Tibial nerve (tissue), 4 donors: ENCODE results near the gene INPP4B. TPM values are rescaled to one million over a fixed set of nuclear protein-coding genes. Genes with fewer than 3 reads are reported as not detected.
A peak's percentile ranks its signal among the peaks of the same experiment; 100 is the strongest.

Experiments used
- DNase-seq, 2 donors: peaks; one replicate each; pipeline ENCODE4 v3.0.0-alpha.2; 2019; ENCODE audit warnings: low spot score in 2 of 2
- H3K27ac ChIP-seq, 4 donors: fragments of 200-600 bp; sonication (generic) in 3 of 4; one replicate each; pipeline ENCODE4 v1.5.1; 2017 to 2019; ENCODE audit warnings: mild to moderate bottlenecking in 1 of 4
- H3K27me3 ChIP-seq, 2 donors: fragments of 200-600 bp; sonication (generic) in 1 of 2; one replicate each; pipeline versions ENCODE4 v1.5.1 to v1.6.0; 2017 to 2019
- H3K36me3 ChIP-seq, 3 donors: fragments of 200-600 bp; sonication (generic); one replicate each; pipeline ENCODE4 v1.5.1; 2018 to 2019
- H3K4me1 ChIP-seq, 4 donors: fragments of 200-600 bp; sonication (generic) in 3 of 4; one replicate each; pipeline ENCODE4 v1.5.1; 2017 to 2019
- H3K4me3 ChIP-seq, 4 donors: fragments of 200-600 bp; sonication (generic) in 3 of 4; one replicate each; pipeline ENCODE4 v1.5.1; 2017 to 2019; ENCODE audit warnings: mild to moderate bottlenecking in 1 of 4, moderate library complexity in 1 of 4
- H3K9me3 ChIP-seq, 4 donors: fragments of 200-600 bp; sonication (generic) in 3 of 4; one replicate each; pipeline ENCODE4 v1.5.1; 2017 to 2019
- EP300 ChIP-seq, 2 donors: sonication (generic); formaldehyde crosslinking; IDR thresholded peaks; one replicate each; pipeline ENCODE4 v1.6.1; 2017; ENCODE audit warnings: antibody characterized with exemption in 2 of 2, mild to moderate bottlenecking in 1 of 2
- POLR2A ChIP-seq, 2 donors: fragments of 450-650 bp; IDR thresholded peaks; one replicate each; pipeline ENCODE4 v1.6.1; 2017; ENCODE audit warnings: antibody characterized with exemption in 2 of 2, mild to moderate bottlenecking in 2 of 2, moderate library complexity in 2 of 2
- WGBS, 2 donors: methylation state at CpG; one replicate each; pipeline ENCODE4 v1.1.5; 2018; 5-methylcytosine and 5-hydroxymethylcytosine counted together
- total RNA-seq, 4 donors: library from RNA; depleted of rRNA; stranded (reverse); fragments of >200 nt; gene quantifications; one replicate each; pipeline ENCODE4 v1.1.0, GENCODE V29; 2016
- TF ChIP-seq, protein P1 (sequence below), 5 experiments: fragments of 200-600 bp in 3 of 5; fragments of 450-650 bp in 2 of 5; sonication (generic) in 3 of 5; IDR thresholded peaks; one replicate each; pipeline ENCODE4 v1.5.1; 2016 to 2019; ENCODE audit warnings: antibody characterized with exemption in 5 of 5, mild to moderate bottlenecking in 3 of 5, moderate library complexity in 2 of 5

The INPP4B gene
- total RNA-seq, 4 donors from 2014 or later, result 16.3 to 32.4 (median 24.8) TPM

DNA sequence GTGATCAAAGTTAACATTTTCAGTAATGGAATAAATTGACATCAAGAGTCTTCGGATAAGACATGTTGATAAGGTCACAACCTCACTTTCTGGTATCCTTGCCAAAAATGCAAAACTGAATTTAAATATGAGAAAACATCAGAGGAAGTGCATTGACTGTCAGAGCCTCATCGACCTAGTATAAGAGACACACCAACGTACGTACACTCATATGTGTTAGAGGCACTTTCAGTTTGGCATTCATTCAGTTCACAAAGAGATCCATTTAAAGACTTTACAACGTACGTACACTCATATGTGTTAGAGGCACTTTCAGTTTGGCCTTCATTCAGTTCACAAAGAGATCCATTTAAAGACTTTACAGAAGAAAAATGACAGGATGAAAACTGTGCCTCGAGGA is 280.3 kb downstream of the INPP4B start:
- no peak for DNase-seq
- no peaks in the 10 kb centered on the region for H3K27me3 ChIP-seq
- peaks cover 0 to 8% (median 2%) of the 10 kb centered on the region in 4 donors for H3K4me1 ChIP-seq
- no peaks in the 10 kb centered on the region for H3K9me3 ChIP-seq
- TF ChIP-seq, protein P1, sequence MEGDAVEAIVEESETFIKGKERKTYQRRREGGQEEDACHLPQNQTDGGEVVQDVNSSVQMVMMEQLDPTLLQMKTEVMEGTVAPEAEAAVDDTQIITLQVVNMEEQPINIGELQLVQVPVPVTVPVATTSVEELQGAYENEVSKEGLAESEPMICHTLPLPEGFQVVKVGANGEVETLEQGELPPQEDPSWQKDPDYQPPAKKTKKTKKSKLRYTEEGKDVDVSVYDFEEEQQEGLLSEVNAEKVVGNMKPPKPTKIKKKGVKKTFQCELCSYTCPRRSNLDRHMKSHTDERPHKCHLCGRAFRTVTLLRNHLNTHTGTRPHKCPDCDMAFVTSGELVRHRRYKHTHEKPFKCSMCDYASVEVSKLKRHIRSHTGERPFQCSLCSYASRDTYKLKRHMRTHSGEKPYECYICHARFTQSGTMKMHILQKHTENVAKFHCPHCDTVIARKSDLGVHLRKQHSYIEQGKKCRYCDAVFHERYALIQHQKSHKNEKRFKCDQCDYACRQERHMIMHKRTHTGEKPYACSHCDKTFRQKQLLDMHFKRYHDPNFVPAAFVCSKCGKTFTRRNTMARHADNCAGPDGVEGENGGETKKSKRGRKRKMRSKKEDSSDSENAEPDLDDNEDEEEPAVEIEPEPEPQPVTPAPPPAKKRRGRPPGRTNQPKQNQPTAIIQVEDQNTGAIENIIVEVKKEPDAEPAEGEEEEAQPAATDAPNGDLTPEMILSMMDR (IDR thresholded peaks at IDR 0.05), result no peak
- TF ChIP-seq POLR2A (IDR thresholded peaks at IDR 0.05), result no peak
- TF ChIP-seq EP300 (IDR thresholded peaks at IDR 0.05), result no peak
- peak overlapping the region in 2 of 4 donors; percentile 7 to 26 for H3K4me3 ChIP-seq
- no peaks in the 10 kb centered on the region for H3K36me3 ChIP-seq
- peak overlapping the region in 3 of 4 donors; percentile 38 to 69 (median 58) for H3K27ac ChIP-seq
- WGBS, 2 donors, result 49 to 55% methylated on average over 7 of the region's 7 CpGs

DNA sequence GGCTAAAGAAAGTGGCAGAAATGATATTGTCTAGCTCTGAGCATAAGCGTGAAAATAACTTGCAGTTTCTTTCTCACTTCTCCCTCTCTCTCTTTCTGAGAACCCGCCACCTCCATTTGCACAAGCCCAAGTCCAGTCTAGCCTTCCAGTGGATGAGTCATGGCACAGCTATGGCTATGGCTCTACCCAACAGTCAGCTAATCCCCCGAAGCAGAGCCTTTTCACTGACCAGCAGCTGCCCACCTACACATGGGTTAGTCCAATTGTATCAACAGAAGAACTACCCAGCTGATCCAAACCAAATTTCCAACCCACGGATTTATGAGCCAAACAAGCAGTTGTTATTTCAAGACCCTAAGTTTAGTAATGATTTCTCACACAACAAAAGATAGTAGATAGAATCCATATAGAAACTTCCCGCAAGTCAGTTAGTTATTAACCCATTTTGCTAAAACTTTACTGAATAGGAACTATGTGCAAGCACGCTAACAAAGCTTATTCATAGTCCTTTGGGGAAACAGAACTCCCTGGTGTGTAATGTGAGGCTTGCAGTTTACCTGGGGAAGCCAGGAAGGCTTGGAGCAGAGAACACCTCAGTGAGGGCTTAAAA is 282.3 kb downstream of the INPP4B start:
- Histone ChIP-seq H3K4me3 (no peak overlapping the region), H3K27ac (no peak overlapping the region), H3K4me1 (peaks cover 0 to 14% (median 2%) of the 10 kb centered on the region in 4 donors), H3K36me3 (no peaks in the 10 kb centered on the region), H3K9me3 (no peaks in the 10 kb centered on the region), H3K27me3 (no peaks in the 10 kb centered on the region)
- WGBS, 2 donors, result 79 to 87% methylated on average over 6 of the region's 6 CpGs
- TF ChIP-seq, protein P1 (IDR thresholded peaks at IDR 0.05), result no peak
- TF ChIP-seq EP300 (IDR thresholded peaks at IDR 0.05) (no peak), POLR2A (IDR thresholded peaks at IDR 0.05) (no peak)
- no peak for DNase-seq

GRCh38 chr4:142559986-142560385 is 286.1 kb downstream of the INPP4B start:
- Histone ChIP-seq H3K4me1 (peaks cover 0 to 6% (median 0%) of the 10 kb centered on the region in 4 donors), H3K4me3 (no peak overlapping the region), H3K27ac (no peak overlapping the region), H3K9me3 (no peaks in the 10 kb centered on the region), H3K27me3 (no peaks in the 10 kb centered on the region), H3K36me3 (no peaks in the 10 kb centered on the region)
- TF ChIP-seq, protein P1 (IDR thresholded peaks at IDR 0.05), result no peak
- WGBS, 2 donors, result 76 to 91% methylated on average over 4 of the region's 4 CpGs
- DNase-seq, result no peak

- 36 to 40% methylated on average over 4 of the region's 4 CpGs for WGBS, 2 donors
- Histone ChIP-seq H3K9me3 (no peaks in the 10 kb centered on the region), H3K27ac (no peak overlapping the region), H3K4me1 (peaks cover 0 to 6% (median 0%) of the 10 kb centered on the region in 4 donors), H3K36me3 (no peaks in the 10 kb centered on the region), H3K27me3 (no peaks in the 10 kb centered on the region), H3K4me3 (no peak overlapping the region)
- TF ChIP-seq POLR2A (IDR thresholded peaks at IDR 0.05) (no peak), EP300 (IDR thresholded peaks at IDR 0.05) (no peak)
- TF ChIP-seq, protein P1 (IDR thresholded peaks at IDR 0.05), result no peak
- no peak for DNase-seq
Observed at GRCh38 chr4:142558851-142559250, 287.2 kb downstream of the INPP4B start.

DNA sequence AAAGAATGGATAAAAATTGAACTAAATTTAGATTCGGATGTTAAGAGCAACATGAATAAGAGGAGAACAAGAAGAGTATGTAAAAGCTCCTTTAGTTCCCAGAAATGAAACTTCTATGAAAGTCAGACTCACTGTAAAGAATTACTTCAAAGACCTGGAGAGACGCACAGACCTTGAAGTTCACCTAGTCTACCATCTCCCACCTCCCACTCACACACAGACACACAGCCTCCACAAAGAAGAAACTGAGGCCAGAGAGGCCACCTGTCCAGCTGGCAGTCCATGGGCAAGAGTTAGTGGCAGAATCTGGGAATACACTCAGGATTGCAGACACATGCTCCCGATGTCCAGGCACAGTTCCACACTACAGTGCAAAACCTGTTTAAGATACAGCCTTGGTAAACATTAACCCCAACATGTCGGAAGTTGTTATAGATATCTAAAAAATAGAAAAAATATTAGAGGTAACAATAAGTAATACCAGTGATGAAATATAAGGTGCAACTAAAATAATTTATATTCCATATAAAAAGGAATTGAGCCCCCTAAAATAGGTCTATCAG is 288.8 kb downstream of the INPP4B start:
- no peak for DNase-seq
- H3K27me3 ChIP-seq, result no peaks in the 10 kb centered on the region
- no peaks in the 10 kb centered on the region for H3K36me3 ChIP-seq
- TF ChIP-seq EP300 (IDR thresholded peaks at IDR 0.05) (no peak), POLR2A (IDR thresholded peaks at IDR 0.05) (no peak)
- TF ChIP-seq, protein P1 (IDR thresholded peaks at IDR 0.05), result no peak
- 89 to 90% methylated on average over 4 of the region's 4 CpGs for WGBS, 2 donors
- H3K4me3 ChIP-seq, result no peak overlapping the region
- no peak overlapping the region for H3K27ac ChIP-seq
- peaks cover 0 to 6% (median 0%) of the 10 kb centered on the region in 4 donors for H3K4me1 ChIP-seq
- H3K9me3 ChIP-seq, result no peaks in the 10 kb centered on the region
